OCI-LY1 (cell line): ENCODE data around the gene PYGL.
"Not testable (repeated sequence)": the region's sequence is repeated elsewhere in the genome, so short reads cannot be mapped to it uniquely, and the experiment has no call there.

Source experiments
- H2AFZ ChIP-seq: fragments of 200-600 bp; sonication (generic), shearing (Covaris generic); 2 replicates; pipeline ENCODE4 v1.6.0; 2014; ENCODE audit warnings: antibody characterized with exemption, mild to moderate bottlenecking, low read length
- H3F3A ChIP-seq: fragments of 200-600 bp; sonication (generic), shearing (Covaris generic); 2 replicates; pipeline ENCODE4 v1.6.0; 2014; ENCODE audit warnings: mild to moderate bottlenecking, antibody characterized with exemption, low read length, moderate library complexity; ENCODE audit not compliant: insufficient read depth
- H3K27ac ChIP-seq: fragments of 200-600 bp; sonication (generic); 2 replicates; pipeline ENCODE4 v1.5.1; 2014; ENCODE audit warnings: low read length, mixed run types, mild to moderate bottlenecking, low read depth; ENCODE audit not compliant: poor library complexity, severe bottlenecking
- H3K27me3 ChIP-seq: fragments of 200-600 bp; sonication (generic); 2 replicates; pipeline ENCODE4 v1.6.0; 2014; ENCODE audit warnings: antibody characterized with exemption, mild to moderate bottlenecking, low read length, moderate library complexity; ENCODE audit not compliant: insufficient read depth
- H3K36me3 ChIP-seq: fragments of 200-600 bp; sonication (generic); 2 replicates; pipeline ENCODE4 v1.6.1; 2014; ENCODE audit warnings: mild to moderate bottlenecking, antibody characterized with exemption, low read length, moderate library complexity, mixed read lengths; ENCODE audit not compliant: insufficient read depth
- H3K4me1 ChIP-seq: fragments of 200-600 bp; sonication (generic); 2 replicates; pipeline ENCODE4 v1.5.1; 2014; ENCODE audit warnings: mild to moderate bottlenecking, low read length, moderate library complexity; ENCODE audit not compliant: insufficient read depth, severe bottlenecking
- H3K4me2 ChIP-seq: fragments of 200-600 bp; sonication (generic), shearing (Covaris generic); 2 replicates; pipeline ENCODE4 v1.6.1; 2014; ENCODE audit warnings: low read length
- H3K4me3 ChIP-seq: fragments of 200-600 bp; sonication (generic); 2 replicates; pipeline ENCODE4 v1.5.1; 2014; ENCODE audit warnings: low read length, low read depth, mild to moderate bottlenecking, mixed read lengths; ENCODE audit not compliant: poor library complexity, severe bottlenecking
- H3K79me2 ChIP-seq: fragments of 200-600 bp; shearing (Covaris generic); 2 replicates; pipeline ENCODE4 v1.6.1; 2016; ENCODE audit warnings: mixed run types, low read length, mixed read lengths; ENCODE audit not compliant: insufficient read depth
- H3K9ac ChIP-seq: fragments of 200-600 bp; sonication (generic), shearing (Covaris generic); 2 replicates; pipeline ENCODE4 v1.6.1; 2014; ENCODE audit warnings: mild to moderate bottlenecking, low read length, mixed read lengths
- H3K9me2 ChIP-seq: fragments of 200-600 bp; sonication (generic), shearing (Covaris generic); 2 replicates; pipeline ENCODE4 v1.6.1; 2014; ENCODE audit warnings: low read depth, mild to moderate bottlenecking, low read length, mixed read lengths
- H3K9me3 ChIP-seq: fragments of 200-600 bp; shearing (Covaris generic); 2 replicates; pipeline ENCODE4 v1.6.1; 2014; ENCODE audit warnings: low read length, mixed read lengths
- H4K20me1 ChIP-seq: fragments of 200-600 bp; sonication (generic), shearing (Covaris generic); 2 replicates; pipeline ENCODE4 v1.6.0; 2016; ENCODE audit warnings: mild to moderate bottlenecking, low read length; ENCODE audit not compliant: insufficient read depth
- CTCF ChIP-seq: fragments of 200-600 bp; sonication (generic), shearing (Covaris generic); IDR thresholded peaks from 2 replicates; pipeline ENCODE4 v1.5.1; 2017; ENCODE audit warnings: mild to moderate bottlenecking, antibody characterized with exemption, low read length, moderate library complexity, mixed read lengths
- EZH2 ChIP-seq: fragments of 200-600 bp; sonication (generic), shearing (Covaris generic); IDR thresholded peaks from 2 replicates; pipeline ENCODE4 v1.8.0; 2017; ENCODE audit warnings: borderline replicate concordance, mixed run types, mild to moderate bottlenecking, antibody characterized with exemption, low read length, moderate library complexity, mixed read lengths

Gene PYGL

GRCh38 chr14:50961605-50962221 lies 17.4 kb upstream of the PYGL start:
- Histone ChIP-seq H3K27ac (no peak overlapping the region), H3K4me3 (no peak overlapping the region), H3K9me3 (no peaks in the 10 kb centered on the region), H3K79me2 (no peaks in the 10 kb centered on the region), H3F3A (no peaks in the 10 kb centered on the region), H3K27me3 (no peaks in the 10 kb centered on the region), H4K20me1 (no peaks in the 10 kb centered on the region), H2AFZ (no peak overlapping the region), H3K9ac (no peak overlapping the region), H3K4me2 (no peak overlapping the region), H3K9me2 (no peaks in the 10 kb centered on the region), H3K4me1 (no peaks in the 10 kb centered on the region), H3K36me3 (no peaks in the 10 kb centered on the region)
- TF ChIP-seq EZH2 (no peak), CTCF (no peak)

GRCh38 chr14:50957296-50957695 lies 13.0 kb upstream of the PYGL start:
- Histone ChIP-seq H3K27ac (no peak overlapping the region), H4K20me1 (no peaks in the 10 kb centered on the region), H3K9ac (no peak overlapping the region), H3K27me3 (no peaks in the 10 kb centered on the region), H2AFZ (no peak overlapping the region), H3K9me3 (no peaks in the 10 kb centered on the region), H3K4me2 (no peak overlapping the region), H3F3A (no peaks in the 10 kb centered on the region), H3K4me1 (peaks cover 10% of the 10 kb centered on the region), H3K79me2 (no peaks in the 10 kb centered on the region), H3K4me3 (no peak overlapping the region), H3K36me3 (no peaks in the 10 kb centered on the region), H3K9me2 (no peaks in the 10 kb centered on the region)
- TF ChIP-seq EZH2: no peak
- no peak for TF ChIP-seq CTCF

GRCh38 chr14:50956421-50956820 lies 12.1 kb upstream of the PYGL start:
- H3K4me1 ChIP-seq, H3F3A ChIP-seq, H4K20me1 ChIP-seq, H3K9ac ChIP-seq, H3K9me3 ChIP-seq, H3K27me3 ChIP-seq, H3K4me2 ChIP-seq, H3K27ac ChIP-seq, H2AFZ ChIP-seq, H3K79me2 ChIP-seq, H3K4me3 ChIP-seq, H3K9me2 ChIP-seq, H3K36me3 ChIP-seq: not testable (repeated sequence)

- H3K27ac ChIP-seq: no peak overlapping the region
- no peak overlapping the region for H3K9ac ChIP-seq
- no peak overlapping the region for H3K4me3 ChIP-seq
- H3K9me2 ChIP-seq: no peaks in the 10 kb centered on the region
- H3F3A ChIP-seq: no peaks in the 10 kb centered on the region
- no peaks in the 10 kb centered on the region for H4K20me1 ChIP-seq
- H3K27me3 ChIP-seq: no peaks in the 10 kb centered on the region
- no peaks in the 10 kb centered on the region for H3K79me2 ChIP-seq
- no peak for TF ChIP-seq EZH2
- TF ChIP-seq CTCF: no peak
- H3K36me3 ChIP-seq: no peaks in the 10 kb centered on the region
- H3K4me1 ChIP-seq: peaks cover 10% of the 10 kb centered on the region
- no peak overlapping the region for H3K4me2 ChIP-seq
- H3K9me3 ChIP-seq: no peaks in the 10 kb centered on the region
- no peak overlapping the region; the same call in 1 of the 2 replicates for H2AFZ ChIP-seq
These were observed 11.2 kb upstream of the PYGL start for GRCh38 chr14:50955373-50956043.
